GM19099 (cell line): Measurements from ENCODE around the gene FAM170A.

Source experiments
- POLR2A ChIP-seq: IDR thresholded peaks from 3 replicates; pipeline ENCODE4 v1.6.1; 2011; ENCODE audit warnings: low read depth; ENCODE audit not compliant: insufficient read length; ENCODE audit errors: extremely low read depth

Gene FAM170A

GRCh38 chr5:119629339-119629738 lies at the start of gene FAM170A:
Gene FAM170A (plus strand): TSS chr5:119629558. CDS start chr5:119629769, 211 bp downstream.
- no peak for TF ChIP-seq POLR2A

- no peak for TF ChIP-seq POLR2A
Observed at GRCh38 chr5:119582987-119583386, 46.4 kb upstream of the FAM170A start.

- TF ChIP-seq POLR2A, result no peak
Observed at GRCh38 chr5:119583684-119584083, 45.7 kb upstream of the FAM170A start.

GRCh38 chr5:119596046-119596445 lies 33.3 kb upstream of the FAM170A start:
- TF ChIP-seq POLR2A, result no peak

GRCh38 chr5:119597728-119598298 lies 31.5 kb upstream of the FAM170A start:
- no peak for TF ChIP-seq POLR2A

DNA sequence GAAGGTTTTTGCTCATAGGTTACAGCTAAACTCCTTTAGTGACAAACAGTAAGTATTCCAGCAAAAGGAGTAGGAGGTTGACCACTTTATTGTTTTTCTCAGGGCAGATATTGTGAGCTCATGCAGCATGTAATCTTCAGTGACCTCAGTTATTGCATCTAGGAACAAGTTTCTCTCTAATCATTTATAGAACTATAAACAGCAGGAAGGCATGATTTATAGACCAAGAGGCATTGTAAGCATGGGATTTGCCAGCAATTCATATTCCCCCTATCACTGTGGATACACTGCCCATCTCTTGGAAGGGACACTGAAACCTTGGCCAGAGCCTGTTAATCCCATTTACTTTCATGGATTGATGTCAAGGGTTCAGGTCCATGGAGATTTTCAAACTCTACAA lies 15.4 kb upstream of the FAM170A start:
- TF ChIP-seq POLR2A, result no peak

DNA sequence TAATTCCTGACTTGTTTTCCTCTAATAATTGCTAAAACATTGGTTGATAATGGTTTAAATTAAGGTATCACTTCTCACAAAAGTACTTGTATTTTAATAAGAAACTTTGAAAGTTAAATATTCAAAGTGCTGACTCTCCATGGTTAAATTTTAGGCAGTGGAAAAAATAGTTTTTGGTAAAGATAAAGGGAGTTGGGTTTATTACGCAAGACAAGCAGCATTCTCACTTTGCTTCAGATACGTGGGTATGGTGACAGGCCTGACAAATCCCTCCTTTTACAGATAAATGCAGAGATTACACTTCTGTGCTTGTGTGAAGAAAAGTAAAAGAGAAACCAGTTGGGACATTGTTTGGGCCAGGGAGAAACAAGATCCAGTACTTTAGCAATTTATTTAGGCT lies 14.5 kb upstream of the FAM170A start:
- no peak for TF ChIP-seq POLR2A

- TF ChIP-seq POLR2A, result no peak
Observed at GRCh38 chr5:119626086-119626485, 3.3 kb upstream of the FAM170A start.

GRCh38 chr5:119630752-119631440 lies 1.5 kb downstream of the FAM170A start:
- no peak for TF ChIP-seq POLR2A

- TF ChIP-seq POLR2A, result no peak
Observed at GRCh38 chr5:119631660-119632059, 2.3 kb downstream of the FAM170A start.

GRCh38 chr5:119651486-119651885 lies 22.1 kb downstream of the FAM170A start:
- TF ChIP-seq POLR2A, result no peak

DNA sequence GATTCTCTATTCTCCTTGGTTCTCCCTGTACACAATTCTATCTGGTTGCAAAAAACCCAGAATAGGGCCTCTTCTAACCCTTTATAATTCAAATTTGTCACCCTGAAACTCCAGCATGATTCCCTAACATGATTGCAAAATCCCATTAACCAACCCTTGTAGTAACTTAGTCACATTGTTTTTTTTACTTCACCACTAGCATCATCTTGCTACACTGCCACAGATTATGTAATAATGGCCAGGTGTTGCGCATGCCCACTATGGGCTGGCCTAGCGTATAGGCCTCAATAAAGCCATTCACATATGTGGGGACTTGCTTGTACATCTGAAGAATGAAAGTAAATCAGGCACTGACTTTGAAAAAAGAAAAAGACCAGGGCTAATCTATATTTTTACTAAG lies 25.7 kb downstream of the FAM170A start:
- TF ChIP-seq POLR2A, result no peak

GRCh38 chr5:119656023-119656422 lies 26.7 kb downstream of the FAM170A start:
- no peak for TF ChIP-seq POLR2A

GRCh38 chr5:119666542-119666941 lies 37.2 kb downstream of the FAM170A start:
- no peak for TF ChIP-seq POLR2A

GRCh38 chr5:119678351-119679028 lies 49.1 kb downstream of the FAM170A start:
- TF ChIP-seq POLR2A, result no peak

- TF ChIP-seq POLR2A, result no peak
Observed at GRCh38 chr5:119680080-119680479, 50.7 kb downstream of the FAM170A start.

GRCh38 chr5:119681734-119682133 lies 52.4 kb downstream of the FAM170A start:
- TF ChIP-seq POLR2A, result no peak

- TF ChIP-seq POLR2A, result no peak
Observed at GRCh38 chr5:119682372-119682771, 53.0 kb downstream of the FAM170A start.
